Lower leg skin (tissue), 3 donors: Measurements from ENCODE around the gene VDAC1.

Source experiments
- POLR2A ChIP-seq, 2 donors: fragments of 450-650 bp; IDR thresholded peaks; one replicate each; pipeline ENCODE4 v1.6.1; 2016 to 2017; ENCODE audit warnings: antibody characterized with exemption in 2 of 2, mild to moderate bottlenecking in 1 of 2, moderate library complexity in 1 of 2
- TF ChIP-seq, protein P1 (sequence below), 3 donors: fragments of 450-650 bp; IDR thresholded peaks; one replicate each; pipeline ENCODE4 v1.5.1; 2016; ENCODE audit warnings: antibody characterized with exemption in 3 of 3, mild to moderate bottlenecking in 3 of 3, moderate library complexity in 2 of 3

GRCh38 chr5:133932441-133933168, 72.2 kb downstream of the VDAC1 start:
- TF ChIP-seq, protein P1, sequence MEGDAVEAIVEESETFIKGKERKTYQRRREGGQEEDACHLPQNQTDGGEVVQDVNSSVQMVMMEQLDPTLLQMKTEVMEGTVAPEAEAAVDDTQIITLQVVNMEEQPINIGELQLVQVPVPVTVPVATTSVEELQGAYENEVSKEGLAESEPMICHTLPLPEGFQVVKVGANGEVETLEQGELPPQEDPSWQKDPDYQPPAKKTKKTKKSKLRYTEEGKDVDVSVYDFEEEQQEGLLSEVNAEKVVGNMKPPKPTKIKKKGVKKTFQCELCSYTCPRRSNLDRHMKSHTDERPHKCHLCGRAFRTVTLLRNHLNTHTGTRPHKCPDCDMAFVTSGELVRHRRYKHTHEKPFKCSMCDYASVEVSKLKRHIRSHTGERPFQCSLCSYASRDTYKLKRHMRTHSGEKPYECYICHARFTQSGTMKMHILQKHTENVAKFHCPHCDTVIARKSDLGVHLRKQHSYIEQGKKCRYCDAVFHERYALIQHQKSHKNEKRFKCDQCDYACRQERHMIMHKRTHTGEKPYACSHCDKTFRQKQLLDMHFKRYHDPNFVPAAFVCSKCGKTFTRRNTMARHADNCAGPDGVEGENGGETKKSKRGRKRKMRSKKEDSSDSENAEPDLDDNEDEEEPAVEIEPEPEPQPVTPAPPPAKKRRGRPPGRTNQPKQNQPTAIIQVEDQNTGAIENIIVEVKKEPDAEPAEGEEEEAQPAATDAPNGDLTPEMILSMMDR (IDR thresholded peaks at IDR 0.05): no peak
- TF ChIP-seq POLR2A (IDR thresholded peaks at IDR 0.05): no peak
